AG08395 (cell line): Measurements from ENCODE around the gene RNF213.
A peak's percentile ranks its signal among the peaks of the same experiment; 100 is the strongest.

Experiments used
- DNase-seq: peaks from one replicate; pipeline ENCODE4 v3.0.0; 2012; ENCODE audit warnings: mixed read lengths, low spot score

RNF213 gene

DNA sequence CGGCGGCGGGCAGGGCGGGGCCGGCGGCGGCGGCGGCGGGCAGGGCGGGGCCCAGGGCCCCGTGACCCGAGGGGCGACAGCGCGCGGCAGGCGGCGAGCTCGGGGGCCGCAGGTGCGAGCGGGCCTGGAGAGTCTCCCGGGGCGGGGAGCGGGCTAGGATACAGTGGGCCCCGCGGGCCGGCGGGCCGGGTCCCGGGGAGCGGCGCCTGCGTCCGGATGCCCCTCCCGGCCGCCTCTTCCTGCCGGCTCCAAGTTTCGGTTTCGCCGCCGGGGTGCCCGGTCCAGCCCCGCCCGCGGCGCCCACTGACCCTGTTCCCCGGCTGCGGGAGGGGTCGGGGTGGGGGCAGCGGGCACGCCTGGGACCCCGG, at the start of gene RNF213:
TSS of gene RNF213 (plus strand) at position 62 of the 368 bp plus-strand sequence. CDS start 2,830 bp downstream, outside the sequence.
- peak; percentile 66 for DNase-seq

DNA sequence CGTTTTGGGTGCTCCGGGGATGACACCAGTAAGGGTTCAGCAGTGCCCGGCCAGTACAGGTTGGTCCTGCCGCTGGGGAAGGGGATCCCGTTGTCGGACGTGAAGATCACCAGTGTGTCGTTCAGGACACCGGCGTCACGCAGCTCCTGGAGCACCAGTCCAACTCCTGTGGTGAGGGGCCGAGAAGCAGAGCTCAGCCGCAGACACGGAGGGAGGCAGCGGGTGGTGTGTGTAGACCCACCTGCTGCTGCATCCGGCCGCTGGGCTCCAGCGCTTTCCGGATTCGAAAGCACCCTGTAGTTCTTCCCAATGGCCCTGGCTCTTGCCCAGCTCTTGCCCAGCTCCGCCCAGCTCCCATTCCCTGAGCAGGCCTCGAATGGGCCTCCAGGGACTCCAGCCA, 48.5 kb upstream of the RNF213 start:
- DNase-seq = no peak

DNA sequence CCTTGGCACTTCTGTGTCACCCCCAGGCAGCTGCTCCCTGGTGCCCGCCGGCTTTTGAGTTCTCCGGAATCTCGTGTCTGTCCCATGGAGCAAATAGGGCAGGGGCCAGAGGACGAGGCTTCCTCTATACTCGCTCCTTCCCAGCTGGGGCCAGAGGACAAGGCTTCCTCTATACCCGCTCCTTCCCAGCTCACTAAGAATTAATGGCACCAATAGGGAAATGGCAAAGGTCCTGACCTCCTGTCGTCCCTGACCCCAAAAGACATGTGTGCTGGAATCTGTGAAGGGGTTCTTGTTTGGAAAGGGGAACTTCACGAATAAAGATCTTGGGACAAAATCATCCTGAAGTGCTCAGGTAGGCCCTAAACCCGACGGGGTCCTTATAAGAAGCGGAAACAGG, 48.1 kb upstream of the RNF213 start:
- DNase-seq = no peak

DNA sequence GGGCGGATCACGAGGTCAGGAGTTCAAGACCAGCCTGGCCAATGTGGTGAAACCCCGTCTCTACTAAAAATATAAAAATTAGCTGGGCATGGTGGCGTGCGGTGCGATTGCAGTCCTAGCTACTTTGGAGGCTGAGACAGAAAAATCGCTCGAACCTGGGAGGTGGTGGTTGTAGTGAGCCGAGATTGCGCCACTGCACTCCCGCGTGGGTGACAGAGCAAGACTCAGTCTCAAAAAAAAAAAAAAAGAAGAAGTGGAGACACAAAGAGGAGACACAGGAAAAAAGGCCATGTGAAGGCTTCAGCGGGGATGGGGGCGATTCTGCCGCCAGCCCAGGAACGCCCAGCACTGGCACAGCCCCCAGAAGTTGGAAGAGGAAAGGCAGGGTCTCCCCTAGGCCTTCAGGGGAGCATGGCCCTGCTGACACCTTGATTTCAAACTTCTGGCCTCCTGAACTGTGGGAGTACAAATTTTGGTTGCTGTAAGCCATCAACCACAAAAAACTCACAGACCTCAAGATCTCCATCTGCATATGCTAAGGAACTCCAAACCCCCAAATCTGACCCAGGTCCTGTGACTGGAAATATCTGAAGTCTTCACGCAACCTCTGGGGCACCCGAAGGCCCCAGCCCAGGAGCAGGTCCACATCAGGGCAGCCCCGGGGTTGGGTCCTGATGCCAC, 47.5 kb upstream of the RNF213 start:
- no peak for DNase-seq

DNA sequence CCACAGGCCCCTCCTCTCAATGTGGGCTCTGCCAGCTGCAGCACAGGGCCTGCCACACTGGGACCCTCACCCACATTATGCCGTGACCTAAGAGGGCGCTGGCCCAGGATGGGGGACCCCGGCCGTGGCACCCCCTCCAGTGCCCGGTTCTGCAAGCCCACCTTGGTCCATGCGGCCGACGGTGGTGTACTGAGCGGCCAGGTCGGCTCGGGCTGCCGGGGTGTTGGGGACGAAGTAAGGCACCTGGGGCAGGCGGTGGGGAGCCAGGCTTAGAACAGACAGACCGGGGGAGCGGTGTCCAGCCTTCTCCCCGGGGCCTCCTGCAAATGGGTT, 47.0 kb upstream of the RNF213 start:
- DNase-seq = no peak

DNA sequence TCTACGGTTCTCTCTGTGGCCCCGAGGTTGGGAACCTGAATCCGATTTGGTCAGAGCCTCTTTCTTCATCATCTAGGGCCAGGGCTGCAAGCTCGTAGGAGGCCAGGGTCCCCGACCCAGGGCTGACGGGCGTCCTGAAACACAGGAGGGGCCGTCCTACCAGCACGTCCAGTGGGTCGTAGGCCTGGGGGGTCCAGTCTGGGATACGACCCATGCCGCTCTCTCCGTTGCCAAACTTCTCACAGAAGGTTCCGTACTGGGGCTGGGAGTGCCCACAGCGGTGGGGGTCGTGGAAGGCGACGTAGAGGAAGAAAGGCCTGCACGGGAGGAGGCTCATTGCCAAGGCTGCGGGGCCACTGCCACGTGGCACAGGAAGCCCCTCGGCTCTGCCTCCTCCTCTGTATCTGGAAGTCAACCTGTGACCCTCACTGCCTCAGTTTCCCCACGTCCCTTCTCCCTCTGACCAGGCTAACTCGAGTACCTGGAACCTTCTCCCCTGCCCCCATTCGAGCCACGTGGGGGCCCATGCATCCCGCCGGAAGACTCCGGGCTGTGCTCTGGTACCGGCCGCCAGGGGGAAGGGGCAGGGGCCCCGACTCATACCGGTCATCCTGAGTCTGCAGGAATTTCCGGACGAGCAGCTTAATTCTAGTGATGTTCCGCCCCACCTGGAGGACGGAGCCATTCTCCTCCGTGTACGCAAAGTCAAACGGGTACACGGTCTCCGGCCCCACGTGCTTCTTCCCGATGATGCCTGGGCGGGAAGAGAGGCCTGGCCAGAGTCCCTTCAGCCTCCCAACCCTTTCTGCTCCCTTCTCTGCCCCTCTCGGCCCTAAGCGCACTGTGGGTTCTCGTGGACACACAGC, 46.4 kb upstream of the RNF213 start:
- no peak for DNase-seq

DNA sequence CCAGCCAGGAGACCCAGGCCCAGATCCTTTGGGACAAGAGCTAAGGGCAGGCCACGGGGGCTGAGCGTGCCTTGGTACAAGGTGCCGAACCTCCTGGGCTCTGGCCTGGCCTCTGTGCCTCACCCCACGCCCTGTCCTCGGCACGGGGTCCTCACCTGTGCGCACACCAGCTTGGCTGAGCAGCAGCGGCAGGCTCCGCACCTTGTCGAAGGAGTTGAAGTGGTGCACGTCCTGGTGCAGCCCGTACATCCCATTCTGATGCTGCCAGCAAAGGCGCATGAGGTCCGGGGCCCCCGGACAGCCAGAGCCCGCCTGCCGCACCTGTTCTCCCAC, 45.8 kb upstream of the RNF213 start:
- DNase-seq = no peak

DNA sequence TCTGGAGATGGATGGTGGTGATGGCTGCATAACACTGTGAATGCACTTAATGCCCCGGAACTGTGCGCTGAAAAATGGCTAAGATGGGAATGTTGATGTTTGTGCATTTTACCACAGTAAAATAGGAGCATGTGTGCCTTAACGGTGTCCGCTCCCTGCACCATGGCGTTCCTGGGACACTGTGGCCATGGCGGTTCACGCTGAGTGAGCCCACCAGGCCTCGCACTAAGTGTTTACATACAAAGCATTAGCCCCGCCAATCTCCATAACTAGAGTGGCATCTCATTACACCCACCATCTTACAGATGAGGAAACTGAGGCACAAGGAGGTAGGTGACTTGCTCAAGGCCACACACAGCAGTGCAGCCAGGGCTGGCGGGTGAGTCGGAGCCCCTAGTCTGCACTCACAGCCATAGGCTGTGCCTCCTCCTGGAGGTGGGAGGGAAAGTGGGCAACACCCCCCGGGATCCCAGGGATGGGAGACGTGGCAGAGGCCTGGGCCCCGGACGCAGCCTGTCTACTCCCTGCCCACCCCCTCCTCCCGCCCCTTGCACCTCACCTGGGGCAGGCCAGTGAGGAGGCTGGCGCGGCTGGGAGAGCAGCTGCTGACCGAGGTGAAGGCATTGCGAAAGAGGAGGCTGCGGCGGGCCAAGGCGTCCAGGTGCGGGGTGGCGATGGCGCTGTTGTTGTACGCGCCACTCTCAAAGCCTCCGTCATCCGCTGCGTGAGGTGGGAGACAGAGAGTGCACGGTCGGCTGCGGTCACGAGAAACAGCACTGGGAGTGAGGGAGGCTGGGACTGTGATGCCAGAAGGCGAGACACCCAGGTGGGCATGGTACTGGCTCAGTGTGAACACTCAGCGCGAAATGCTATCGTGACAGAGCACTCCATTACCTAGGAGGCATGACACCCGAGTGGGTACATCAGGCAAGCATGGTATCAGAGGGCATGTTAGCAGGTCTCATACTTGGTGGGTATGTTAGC, 43.9 kb upstream of the RNF213 start:
- no peak for DNase-seq

DNA sequence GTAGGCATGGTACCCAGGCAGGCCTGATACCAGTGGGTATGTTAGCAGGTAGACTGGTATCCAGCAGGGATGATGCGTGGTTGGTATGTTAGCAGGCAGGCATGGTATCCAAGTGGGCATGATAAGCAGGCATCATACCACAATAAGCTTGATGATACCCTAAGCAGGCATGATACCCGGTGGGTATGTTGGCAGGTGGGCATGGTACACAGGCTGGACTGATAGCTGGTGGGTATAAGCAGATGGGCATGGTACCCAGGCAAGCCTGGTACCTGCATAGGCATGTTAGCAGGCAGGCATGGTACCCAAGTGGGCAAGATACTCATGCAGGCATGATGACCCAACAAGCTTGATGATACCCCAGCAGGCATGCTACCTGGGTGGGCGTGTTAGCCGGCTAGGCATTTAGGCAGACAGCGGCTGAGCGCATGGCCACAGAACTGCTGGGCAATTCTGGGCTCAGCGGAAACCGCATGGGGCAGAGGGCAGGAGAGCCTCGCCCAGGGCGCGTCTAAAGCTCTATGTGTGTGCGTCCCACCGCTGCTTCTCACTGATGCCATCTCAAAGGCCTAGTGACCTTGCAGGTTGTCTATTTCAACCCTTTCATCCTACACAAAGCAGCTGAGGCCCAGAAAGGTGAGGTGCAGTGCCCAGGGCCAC, 42.8 kb upstream of the RNF213 start:
- DNase-seq = no peak

DNA sequence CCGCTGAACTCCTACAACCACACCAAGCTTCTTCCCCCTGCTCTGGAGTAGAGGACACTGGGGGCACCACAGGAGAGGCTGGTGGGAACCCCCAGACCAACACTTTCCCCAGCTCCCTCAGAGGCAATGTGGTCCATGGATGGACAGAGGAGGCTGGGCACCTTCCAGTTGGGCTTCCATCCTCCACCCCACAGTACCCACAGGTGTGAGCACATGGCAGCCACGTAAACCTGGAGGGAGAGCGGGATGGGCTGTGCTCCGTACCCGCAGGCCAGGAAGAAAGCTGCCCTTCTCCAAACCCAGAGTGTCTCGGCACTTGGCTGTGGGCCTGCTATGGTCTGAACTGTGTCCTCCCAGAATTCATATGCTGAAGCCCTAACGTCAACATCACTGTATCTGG, 42.3 kb upstream of the RNF213 start:
- DNase-seq = no peak

DNA sequence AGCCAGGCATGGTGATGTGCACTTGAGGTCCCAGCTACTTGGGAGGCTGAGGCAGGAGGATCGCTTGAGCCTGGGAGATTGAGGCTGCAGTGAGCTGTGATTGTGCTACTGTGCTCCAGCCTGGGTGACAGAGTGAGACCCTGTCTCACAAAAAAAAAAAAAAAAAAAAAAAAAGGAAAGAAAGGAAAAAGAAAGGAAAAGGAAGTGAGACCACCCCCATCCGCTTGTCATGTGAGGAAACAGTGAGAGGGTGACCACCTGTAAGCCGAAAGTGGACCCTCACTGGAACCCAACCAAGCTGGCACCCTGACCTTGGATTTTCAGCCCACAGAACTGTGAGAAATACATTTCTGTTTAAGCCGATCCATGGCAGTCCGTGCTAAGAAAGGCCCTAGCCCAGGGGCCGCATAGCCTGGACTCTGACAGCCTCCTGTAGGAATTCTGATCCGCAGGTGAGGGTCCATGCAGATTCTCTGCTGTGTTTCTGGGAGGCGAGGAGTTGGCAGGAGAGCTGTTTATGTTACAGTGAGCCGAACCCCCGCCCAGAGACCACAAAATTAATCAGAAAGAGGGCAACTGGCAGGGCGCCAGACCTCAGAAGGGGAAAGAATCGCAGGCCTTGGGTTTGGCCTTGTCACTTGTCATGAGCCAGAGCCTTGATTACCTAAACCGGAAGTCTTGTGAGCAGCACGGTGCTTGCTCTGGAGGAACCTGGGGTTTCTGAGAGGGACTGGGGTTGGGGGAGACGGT, 41.5 kb upstream of the RNF213 start:
- peak; percentile 78 for DNase-seq

DNA sequence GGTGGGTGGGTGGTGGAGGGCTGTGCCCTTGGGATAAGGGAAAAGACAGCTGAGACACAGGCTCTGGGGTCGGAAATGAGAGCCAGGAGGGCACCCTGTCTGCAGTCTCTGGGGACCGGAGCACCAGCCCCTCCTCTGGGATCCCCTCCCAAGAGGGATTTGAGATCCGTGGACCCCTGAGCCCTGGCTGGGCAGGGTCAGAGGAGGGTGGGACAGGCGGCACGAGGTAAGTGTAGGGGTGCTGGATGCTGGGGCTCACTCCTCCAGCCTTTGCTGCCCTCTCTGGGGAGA, 40.9 kb upstream of the RNF213 start:
- DNase-seq = no peak

DNA sequence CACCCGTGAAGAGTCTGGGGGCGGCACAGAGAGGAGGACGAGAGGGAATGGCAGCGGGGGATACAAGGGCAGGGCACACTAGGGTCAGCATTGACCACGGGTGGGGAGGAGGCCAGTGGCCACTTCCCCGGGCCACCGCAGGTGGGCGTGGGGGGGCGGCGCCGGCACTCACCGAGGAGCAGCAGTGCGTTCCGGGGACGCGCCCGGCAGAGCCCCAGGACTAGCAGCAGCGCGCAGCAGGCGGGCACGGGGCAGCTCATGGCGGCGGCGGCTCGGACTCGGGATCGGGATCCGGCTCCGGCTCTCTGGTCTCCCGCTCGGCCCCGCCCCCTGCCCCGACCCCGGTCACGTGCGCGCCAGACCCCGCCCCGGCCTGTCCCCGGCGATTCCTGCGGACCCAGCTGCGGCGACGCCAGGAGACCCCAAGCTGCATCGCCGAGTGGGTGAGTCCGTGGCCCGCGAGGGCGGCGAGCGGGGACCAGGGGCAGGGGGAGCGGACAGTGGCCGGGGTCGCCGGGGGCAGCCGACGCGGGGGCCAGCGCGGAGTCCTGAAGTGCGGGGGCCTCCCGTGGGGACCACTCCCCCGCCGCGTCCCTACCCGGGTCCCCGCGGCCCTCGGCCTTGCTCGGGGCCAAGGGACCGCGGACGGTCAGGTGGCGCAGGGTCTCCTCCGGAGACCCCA, 40.5 kb upstream of the RNF213 start, which contains the start of the genes SGSH and SLC26A11:
TSS of gene SGSH (minus strand) at position 280 of the 682 bp plus-strand sequence. CDS start at position 260, 20 bp downstream.
TSS of gene SLC26A11 (plus strand) at position 374 of the 682 bp plus-strand sequence. CDS start 1,134 bp downstream, outside the sequence.
- DNase-seq = peak; percentile 96

DNA sequence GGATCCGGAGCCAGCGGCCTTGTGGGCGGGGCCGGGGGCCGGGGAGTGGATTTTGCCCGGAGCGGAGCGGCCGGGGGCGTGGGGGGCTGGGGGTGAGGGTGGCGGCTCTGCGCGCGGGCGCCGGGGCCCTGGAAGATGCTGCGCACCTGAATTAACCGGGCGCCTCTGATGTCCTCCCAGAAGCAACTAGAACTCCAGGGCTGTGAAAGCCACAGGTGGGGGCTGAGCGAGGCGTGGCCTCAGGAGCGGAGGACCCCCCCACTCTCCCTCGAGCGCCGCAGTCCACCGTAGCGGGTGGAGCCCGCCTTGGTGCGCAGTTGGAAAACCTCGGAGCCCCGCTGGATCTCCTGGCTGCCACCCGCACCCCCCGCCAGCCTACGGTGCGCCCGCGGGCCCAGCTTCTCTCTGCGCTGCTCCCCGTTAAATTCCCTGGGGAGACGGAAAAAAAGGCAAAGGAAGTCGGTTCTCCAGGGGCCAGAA, 39.9 kb upstream of the RNF213 start:
- peak; percentile 37 for DNase-seq

DNA sequence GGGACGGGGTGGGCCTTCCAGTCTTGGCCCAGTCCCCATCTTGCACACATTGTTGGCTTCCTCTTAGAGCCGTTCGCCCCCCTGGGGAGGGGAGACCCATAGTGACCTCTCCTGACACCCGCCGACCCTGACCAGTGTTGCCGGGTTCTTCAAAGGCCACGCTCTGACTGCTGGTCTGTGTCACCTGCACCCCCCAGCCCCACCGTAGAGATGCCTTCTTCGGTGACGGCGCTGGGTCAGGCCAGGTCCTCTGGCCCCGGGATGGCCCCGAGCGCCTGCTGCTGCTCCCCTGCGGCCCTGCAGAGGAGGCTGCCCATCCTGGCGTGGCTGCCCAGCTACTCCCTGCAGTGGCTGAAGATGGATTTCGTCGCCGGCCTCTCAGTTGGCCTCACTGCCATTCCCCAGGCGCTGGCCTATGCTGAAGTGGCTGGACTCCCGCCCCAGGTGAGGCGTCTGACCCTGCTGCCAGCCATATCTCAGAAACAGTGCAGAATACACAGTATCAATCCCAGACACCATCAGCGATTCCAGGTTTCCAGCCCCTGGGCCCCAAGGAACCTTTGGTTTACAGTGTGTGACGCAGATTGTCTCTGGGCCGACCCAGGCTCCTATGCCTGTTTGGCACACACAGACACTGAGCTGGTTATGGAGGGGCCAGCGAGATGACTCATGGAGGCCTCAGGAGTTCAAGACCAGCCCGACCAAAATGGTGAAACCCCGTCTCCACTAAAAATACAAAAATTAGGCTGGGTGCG, 39.1 kb upstream of the RNF213 start:
- DNase-seq = no peak

DNA sequence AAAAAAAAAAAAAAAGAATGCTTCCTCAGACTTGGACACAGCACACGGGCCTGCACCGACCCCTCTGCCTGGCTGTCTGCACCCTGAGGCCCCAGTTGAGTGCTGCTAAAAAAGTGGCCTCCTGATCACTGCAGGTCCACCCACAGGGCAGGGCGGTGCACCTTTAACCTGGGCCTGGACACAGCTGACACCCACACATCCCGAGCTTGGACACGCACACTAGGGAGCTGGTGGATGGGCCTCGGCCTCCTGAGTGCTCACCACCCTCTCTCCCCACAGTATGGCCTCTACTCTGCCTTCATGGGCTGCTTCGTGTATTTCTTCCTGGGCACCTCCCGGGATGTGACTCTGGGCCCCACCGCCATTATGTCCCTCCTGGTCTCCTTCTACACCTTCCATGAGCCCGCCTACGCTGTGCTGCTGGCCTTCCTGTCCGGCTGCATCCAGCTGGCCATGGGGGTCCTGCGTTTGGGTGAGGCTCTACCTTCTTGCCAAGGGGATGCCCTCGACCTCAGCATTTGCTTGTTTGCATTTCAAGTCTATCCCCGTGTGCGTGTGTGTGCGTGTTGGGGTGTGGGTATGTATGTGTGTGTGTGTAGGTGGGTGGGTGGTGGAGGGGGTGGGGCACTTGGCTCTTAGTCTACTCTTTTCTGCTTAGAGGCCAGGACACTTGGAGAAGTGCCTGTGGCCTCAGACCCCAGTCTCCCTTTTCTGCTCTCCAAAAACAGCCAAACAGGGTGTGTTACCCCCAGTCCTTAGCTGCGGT, 38.1 kb upstream of the RNF213 start:
- DNase-seq = no peak

DNA sequence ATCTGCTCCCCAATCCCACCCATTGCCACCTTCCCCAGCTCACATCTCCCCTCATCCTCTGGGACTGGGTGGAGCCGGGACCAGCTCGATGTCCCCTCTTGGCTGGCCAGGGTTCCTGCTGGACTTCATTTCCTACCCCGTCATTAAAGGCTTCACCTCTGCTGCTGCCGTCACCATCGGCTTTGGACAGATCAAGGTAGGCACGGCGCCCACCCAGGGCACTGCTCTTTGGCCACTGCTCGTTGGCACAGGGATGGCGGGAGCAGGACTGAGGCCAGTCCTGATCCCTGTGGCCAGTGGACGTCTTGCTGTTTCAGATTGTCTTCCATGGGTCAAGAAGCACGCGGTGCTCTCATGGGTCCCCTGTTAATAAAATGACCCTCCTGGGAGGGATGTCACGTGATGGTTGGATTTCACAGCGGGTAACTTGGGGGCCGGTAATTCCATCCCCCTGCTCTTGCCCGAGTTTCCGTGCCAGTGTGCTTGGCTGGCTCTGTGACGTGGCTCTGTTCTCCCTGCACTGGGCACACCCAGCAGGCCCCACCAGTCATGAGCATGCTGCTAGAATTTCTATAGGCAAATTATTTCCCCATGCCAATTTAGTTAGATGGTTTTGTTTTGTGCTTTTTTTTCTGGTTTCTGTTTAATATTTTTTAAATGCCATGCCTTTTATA, 37.4 kb upstream of the RNF213 start:
- no peak for DNase-seq

DNA sequence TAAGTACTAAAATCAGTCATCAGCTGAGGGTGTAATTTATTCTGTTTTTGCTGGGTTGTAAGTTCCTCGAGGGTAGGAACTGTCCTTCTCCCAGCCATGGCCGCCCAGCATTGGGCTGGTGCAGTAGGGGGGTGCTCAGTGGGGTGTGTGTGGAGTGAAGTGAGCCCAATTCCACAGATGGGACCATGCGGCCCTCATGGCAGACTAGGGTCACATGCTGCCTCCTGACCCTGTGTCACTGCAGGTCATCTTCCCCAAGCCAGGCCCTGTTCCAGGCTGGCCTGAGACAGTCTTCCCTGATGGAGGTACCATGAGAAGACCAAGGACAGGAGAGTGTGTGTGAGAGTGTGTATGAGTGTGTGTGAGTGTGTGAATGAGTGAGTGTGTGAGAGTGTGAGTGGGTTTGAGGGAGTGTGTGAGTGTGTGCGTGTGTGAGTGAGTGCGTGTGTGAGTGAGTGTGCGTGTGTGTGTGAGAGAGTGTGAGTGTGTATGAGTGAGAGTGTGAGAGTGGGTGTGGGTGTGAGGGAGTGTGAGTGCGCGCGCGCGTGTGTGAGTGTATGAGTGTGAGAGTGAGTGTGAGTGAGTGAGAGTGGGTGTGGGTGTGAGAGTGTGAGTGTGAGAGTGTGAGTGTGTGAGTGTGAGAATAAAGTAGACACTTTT, 36.7 kb upstream of the RNF213 start:
- no peak for DNase-seq
